HG02973 (cell line): ENCODE measurements around the gene DERA.
"Not testable (repeated sequence)": the region's sequence is repeated elsewhere in the genome, so short reads cannot be mapped to it uniquely, and the experiment has no call there.

ENCODE experiments used
- ATAC-seq: cut with Tn5 transposase; IDR thresholded peaks from one replicate; pipeline ENCODE4 v1.9.1; 2021; ENCODE audit warnings: moderate library complexity; ENCODE audit not compliant: unreplicated experiment

Gene DERA

DNA sequence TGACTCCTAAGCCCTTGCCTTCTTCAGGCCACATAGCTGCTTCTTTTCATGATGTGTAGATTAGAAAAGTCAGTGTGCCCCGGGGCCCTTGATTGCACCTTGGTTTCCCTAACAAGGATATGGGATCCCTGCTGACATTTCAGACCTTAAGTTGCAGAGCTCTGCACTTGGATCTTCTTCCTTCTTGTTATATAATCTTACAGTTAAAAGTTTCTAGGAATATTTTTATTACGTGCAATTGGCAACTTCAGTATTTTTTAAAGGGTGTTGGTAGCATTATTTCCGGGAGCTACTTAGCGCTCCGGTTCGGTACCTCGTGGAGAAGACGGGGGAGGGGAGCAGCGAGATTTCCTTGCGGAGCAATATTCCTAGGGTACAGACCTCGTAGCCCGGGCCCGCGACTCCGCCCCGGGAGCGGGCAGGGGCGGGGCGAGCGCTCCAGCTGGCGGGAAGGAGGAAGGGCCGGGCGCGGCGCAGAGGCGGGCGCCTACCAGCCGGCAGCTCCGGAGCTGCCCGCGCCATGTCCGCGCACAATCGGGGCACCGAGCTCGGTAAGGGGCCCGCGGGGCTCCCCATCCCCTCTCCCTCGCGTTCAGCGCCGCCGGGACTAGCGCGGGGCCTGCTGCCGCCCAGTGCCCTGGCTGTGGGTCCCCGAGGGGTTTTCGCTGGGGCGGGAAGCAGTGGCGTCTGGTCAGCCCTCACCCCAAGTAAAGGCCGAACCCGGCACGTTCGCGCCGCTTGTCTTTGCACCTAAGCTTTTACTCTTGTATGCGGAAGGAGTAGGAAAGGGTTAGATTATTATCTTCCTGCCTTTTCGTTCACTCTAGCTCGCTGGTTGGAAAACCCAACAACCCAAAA, at the start of gene DERA:
Gene DERA (plus strand): TSS at position 469 of the 858 bp plus-strand sequence. CDS start 52 bp downstream, at position 521.
- ATAC-seq: peak; percentile 88

DNA sequence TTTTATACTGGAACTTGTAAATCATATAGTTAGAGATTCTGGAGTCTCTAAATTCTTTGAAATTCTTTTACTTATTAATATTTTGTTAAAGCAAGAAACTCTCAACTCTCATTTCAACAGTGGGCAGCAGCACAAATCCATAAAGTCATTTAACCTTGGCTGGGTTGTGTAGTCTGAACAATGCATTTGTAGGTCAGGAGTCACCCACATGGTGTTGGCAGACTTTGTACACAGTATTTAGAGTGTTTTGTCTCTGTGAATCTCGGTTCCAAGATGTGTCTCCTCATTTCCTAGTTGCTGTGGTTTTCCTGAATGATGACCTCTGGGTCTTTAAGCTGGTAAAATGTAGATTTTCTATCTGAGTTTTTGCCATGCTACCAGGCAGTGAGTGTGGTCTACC, 49.7 kb upstream of the DERA start:
- no peak for ATAC-seq

DNA sequence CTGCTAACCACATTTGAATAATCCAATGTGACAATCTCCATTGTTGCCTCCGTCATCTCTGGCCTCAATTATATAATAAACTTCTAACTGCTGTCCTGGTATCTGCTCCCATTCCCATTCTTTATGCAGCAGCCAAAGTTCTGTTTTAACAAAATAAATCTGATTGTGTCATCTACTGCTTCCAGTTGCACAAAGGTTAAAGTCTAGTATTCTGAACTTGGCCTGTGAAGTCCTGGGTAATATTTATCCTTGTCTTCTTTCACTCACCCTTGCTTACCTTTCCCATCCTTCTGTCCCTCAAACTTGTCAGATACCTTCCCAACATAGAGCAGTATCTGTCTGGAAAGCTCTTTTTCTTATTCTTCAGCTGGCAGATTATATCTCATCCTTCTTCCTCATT, 48.3 kb upstream of the DERA start:
- no peak for ATAC-seq

DNA sequence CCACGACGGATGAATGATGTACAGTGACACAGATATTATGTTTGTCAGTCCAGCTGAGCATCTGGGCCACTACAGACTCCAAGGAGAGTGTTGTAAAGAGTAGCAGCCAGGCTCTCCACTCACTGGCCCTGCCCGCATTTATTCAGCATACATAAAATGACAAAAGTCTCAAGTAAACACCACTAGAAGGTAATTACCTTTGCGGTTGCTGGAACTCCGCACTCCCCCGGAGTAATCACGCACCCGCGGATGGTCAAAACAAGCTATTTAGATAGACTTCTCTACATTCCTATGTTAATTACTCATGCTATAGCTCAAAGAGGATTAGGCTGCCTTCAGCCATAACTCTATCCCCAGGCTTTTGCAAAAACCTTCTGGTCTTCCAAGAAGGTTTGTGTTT, 47.8 kb upstream of the DERA start:
- ATAC-seq: no peak

DNA sequence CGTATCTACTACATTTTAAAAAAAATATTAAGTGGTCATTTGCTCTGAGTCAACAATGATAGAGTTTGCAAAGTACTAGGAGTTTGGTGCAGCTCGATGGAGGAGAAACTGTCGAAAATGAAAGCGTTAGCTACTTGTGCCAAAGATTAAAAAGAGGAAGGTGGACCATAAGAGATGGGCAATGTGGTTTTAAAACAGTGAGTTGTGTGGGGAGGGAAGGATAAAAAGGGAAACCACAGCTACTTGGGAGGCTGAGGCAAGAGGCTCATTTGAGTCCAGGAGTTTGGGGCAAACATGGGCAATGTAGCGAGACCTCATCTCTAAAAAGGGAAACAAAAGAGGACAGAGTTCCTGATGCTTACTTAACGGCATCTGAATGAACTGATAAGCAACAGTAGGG, 47.1 kb upstream of the DERA start:
- peak; percentile 92 for ATAC-seq

DNA sequence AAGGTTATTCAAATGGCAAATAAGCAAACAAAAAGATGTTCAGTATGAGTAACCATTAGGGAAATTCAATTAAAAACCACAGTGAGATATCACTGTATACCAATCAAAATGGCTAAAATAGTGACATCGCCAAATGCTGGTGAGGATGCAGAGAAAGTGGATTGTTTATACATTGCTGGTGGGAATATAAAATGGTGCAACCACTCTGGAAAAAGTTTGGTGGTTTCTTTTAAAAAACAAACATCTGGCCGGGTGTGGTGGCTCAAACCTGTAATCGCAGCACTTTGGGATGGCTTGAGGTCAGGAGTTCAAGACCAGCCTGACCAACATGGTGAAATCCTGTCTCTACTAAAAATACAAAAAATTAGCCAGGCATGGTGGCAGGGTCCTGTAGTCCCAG, 42.9 kb upstream of the DERA start:
- ATAC-seq: no peak

DNA sequence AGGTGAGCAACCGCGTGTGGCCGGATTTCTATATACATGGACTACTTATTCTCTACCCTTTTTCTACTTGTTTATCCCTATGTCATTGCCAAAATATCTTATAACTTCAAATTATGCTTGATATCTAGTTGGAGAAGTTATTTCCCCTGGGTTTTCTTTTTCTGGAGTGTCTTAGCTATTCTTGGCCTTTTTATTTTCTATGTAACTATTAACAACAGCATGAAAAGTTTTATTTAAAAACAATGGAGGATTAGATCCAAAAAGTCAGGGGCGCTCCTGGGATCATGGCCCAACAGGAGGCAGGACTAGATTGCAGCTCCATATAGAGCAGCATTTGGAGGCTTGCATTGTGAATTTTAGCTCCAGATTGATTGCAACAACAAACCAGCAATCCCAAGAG, 37.6 kb upstream of the DERA start:
- ATAC-seq: no peak

DNA sequence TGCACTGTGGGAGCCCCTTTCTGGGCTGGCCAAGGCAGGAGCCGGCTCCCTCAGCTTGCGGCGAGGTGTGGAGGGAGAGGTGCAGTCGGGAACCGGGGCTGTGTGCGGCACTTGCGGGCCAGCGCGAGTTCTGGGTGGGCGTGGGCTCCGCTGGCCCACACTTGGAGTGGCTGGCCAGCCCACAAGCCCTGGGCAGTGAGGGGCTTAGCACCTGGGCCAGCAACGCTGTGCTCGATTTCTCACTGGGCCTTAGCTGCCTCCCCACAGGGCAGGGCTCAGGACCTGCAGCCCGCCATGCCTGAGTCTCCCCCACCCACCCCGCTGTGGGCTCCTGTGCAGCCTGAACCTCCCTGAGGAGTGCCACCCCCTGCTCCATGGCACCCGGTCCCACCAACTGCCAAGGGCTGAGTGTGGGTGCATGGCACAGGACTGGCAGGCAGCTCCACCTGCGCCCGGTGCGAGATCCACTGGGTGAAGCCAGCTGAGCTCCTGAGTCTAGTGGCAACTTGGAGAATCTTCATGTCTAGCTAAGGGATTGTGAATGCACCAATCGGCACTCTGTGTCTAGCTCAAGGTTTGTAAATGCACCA, 36.5 kb upstream of the DERA start:
- not testable (repeated sequence) for ATAC-seq

DNA sequence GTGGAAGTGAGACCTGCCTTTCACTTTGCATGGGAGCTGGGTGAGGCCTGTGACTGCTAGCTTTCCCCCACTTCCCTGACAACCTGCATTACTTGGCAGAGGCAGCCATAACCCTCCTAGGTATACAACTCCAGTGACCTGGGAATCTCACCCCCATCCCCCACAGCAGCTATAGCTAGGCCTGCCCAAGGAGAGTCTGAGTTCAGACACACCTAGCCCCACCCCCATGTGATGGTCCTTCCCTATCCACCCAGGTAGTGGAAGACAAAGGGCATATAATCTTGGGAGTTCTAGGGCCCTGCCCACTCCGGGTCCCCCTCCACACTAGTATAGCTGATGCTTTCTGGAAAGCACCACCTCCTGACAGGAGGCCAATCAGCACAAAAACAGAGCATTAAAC, 35.3 kb upstream of the DERA start:
- ATAC-seq: no peak

DNA sequence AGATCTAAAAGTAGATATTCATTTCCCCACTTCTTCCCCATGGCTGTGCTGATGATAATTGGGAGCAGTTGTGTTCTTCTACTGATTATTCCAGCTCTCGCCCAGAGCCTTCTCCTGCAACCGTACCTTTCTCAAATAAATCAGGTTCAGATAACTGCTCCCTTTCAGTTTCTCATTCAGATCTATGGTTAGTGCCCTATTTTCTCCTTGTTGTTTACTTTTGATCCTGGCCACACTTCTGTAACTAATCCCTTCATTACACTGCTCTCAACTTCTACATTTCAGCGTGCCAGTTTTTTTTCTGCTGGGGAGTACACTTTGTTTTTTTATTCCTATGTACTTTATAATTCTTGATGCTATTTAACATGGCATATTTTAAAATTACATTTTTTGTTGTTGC, 31.7 kb upstream of the DERA start:
- no peak for ATAC-seq

DNA sequence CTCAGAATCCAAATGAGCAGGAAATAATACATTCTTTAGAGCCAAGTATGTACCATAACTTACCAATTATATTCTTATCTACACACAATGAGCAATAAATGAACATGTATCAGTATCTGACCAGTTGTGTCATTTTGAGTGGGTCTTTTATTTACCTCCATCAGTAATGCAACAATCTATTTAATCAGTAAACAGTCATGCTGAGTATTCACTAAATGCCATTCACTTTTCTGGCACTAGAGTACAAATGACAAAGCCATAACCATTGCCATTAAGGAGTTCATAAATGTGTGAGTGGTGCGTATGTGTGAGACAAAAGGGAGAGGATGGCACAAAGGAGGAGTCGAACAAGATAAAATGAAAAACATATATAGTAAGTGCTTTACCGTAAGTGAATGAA, 30.4 kb upstream of the DERA start:
- no peak for ATAC-seq

DNA sequence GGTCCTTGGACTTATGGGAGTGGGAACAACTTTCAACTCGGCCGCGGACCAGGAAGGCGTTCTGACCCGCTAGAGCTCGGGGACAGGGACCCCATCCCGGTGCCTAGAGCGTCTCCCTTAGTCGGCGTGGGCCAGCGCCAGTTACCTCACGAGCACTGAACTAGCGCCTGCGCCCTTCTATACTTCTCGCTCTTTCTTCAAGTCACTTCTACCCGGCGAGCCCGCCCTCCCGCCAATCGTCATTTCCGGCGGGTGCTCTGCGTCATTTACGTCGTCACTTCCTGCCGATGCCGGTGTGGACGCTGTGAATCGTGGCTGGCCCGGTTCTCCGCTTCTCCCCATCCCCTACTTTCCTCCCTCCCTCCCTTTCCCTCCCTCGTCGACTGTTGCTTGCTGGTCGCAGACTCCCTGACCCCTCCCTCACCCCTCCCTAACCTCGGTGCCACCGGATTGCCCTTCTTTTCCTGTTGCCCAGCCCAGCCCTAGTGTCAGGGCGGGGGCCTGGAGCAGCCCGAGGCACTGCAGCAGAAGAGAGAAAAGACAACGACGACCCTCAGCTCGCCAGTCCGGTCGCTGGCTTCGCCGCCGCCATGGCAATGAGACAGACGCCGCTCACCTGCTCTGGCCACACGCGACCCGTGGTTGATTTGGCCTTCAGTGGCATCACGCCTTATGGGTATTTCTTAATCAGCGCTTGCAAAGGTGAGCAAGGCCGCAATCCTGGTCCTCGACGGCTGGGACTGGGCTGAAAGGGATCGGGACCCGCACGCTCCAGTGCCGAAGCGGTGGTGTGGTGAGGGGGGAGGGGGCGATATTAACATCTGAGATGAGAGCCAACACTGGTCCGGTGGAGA, 28.8 kb upstream of the DERA start, which contains the start of gene STRAP:
Gene STRAP (plus strand): TSS at position 270 of the 854 bp plus-strand sequence. CDS start 321 bp downstream, at position 591.
- peak; percentile 96 for ATAC-seq

DNA sequence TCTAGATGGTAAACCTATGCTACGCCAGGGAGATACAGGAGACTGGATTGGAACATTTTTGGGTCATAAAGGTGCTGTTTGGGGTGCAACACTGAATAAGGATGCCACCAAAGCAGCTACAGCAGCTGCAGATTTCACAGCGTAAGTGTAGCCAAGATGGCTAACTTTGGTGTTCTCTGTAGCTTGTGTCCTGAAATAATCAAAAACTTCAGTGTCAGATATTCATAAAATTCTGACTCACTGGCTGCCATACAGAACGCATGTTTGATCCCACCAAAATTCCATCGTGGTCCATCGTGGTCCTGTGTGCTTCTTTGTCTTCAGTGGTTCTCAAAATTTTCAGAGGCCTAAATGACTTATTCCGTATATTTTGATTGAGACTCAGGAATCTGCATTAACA, 27.6 kb upstream of the DERA start:
- no peak for ATAC-seq

DNA sequence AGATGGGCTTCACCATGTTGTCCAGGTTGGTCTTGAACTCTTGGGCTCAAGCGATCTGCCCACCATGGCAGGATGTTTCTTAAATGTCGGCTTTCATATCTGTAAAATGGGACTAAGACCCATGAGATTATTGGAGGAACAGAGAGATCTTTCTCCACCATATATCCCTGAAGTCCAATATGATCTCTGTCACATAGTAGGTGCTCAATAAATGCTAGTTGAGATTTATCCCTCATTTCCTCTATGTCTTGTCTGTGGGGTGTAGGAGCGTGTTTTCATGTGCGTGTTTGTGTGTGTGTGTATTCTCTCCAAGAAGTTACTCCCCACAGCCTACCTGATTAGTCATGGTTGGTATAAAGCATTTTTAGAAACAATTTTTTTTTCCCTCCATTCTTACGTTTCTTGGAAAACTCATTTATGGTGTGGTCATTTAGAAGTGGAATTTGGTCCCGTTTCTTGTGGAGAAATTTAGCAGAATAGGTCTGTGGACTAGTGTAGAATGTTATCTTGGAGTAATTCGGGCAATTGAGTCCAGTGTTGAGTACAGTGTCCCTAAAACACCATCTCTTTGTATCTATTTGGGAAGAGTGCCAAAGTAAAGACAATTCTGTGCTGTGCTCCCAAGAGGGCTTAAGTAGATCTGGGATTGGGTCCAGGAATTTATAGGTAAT, 24.6 kb upstream of the DERA start:
- ATAC-seq: no peak

DNA sequence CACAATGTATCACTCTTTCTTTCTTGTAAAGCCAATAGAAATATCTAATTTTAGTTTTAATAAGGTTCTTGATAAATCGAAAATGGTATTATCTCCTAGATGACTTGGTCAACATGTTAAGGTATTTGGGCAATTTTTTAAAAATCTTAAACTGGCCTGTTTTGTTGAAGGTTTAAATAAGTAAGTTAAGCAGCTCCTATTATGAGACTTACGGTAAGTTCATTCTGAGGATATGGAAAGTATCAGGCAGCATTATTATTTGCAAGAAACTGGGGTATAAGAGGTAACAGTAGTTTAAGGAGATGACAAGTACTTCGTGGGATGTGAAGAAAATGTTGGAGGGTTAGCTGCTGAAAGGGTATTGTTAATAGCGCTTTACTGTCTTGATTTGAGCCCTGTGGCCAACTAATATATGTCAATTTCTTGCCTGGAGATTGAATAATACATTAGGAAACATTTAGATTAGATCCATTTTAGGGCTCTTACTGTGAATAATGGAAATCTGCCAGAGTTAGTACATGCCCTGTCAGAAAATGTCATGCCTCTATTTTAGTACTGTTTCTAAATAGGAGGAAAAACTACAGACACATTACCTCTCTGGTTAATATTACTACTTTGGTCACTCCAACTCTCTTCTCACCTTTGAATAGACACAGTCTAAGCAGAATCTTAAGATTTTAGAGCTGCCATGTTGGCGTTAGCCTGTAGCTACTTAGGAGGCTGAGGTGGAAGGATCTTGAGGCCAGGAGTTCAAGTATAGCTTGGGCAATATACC, 23.9 kb upstream of the DERA start:
- ATAC-seq: no peak

DNA sequence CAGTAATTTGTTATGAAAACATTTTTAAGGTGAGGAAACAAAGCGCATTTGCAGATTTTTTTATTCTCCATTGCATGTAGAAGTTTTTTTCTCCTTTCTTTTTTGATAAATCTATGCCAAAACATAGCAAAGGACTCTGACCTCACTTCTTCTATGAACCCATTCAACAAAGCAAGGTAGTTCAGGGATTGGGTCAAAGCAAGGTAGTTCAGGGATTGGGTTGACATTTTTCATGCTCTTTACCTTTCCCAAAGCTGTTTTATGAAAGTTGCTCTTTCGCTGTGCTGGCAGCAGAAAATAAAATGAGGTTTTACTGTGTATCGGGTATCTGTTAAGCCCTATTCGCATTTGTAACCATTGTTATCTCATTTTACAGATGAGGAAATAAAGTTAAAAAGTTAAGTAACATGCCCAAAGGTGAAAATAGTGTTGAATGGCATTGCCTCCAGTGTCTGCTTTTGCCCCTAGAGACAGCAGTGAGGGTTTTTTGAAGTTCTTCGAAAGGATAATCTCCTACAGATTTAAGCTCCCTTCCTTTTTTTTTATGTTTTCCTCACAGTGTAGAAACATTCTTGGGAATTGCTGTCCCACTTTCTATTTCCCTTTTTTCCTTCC, 18.4 kb upstream of the DERA start:
- no peak for ATAC-seq

DNA sequence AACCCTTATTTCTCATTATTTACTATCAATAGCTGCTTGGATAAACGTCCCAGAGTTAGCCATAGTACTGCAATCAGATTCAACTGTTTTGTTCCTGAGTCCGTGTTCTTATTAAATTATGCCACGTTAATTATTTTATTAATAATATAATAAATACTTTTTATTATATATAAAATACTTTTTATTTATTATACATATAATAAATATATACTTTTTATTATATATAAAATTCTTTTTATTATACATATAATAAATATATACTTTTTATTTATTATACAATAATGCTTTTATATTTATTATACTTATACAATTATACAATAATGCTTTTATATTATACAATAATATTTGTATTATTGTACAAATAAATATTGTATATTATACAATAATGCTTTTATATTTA, 17.9 kb upstream of the DERA start:
- no peak for ATAC-seq

DNA sequence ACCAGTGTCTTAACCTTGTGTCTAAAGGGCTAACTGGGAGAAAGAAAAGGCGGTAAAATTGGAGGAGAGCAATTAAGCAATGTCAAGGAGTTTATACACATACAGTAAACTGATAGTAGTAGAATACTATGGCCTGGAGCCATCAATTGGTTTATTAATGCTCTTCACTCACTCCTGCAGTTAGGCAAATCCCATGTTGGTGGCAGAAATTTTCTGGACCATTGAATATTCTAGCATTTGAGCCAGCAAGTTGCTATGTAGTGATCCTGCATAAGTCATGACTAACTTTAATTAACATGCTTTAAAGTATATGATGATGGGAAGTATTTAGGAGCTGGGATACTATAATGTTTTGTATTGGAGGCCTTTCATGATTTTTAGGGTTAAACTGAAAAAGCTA, 14.3 kb upstream of the DERA start:
- no peak for ATAC-seq

DNA sequence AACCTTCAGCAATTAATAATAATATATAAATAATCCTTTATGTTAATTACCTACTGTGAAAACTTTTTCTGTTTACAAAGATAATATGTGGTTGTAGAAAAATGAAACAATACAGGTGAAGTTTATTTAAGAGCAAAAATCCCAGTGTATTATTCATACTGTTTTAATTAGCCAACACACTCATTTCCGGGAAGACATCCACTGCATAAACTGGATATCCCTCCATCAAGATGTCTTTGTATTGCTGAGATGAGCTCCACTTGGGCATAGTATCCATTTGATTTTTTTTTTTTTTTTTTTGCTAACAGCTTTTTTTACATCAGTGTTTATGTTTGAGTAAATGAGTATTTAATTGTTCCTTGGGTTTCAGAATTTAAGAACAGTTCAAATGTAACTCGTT, 13.7 kb upstream of the DERA start:
- ATAC-seq: no peak
